Breast epithelium (tissue), 4 donors: Measurements from ENCODE around the gene BST1. TPM values are rescaled to one million over a fixed set of nuclear protein-coding genes. Genes with fewer than 3 reads are reported as not detected.

ENCODE experiments used
- DNase-seq, 2 donors: peaks; one replicate each; pipeline ENCODE4 v3.0.0-alpha.2; 2019; ENCODE audit warnings: low spot score in 2 of 2
- H3K27ac ChIP-seq, 2 donors: fragments of 200-600 bp; sonication (generic) in 1 of 2; one replicate each; pipeline ENCODE4 v1.5.1; 2016 to 2019; ENCODE audit warnings: mild to moderate bottlenecking in 1 of 2
- H3K27me3 ChIP-seq, 2 donors: fragments of 200-600 bp; sonication (generic) in 1 of 2; one replicate each; pipeline versions ENCODE4 v1.5.1 to v1.6.0; 2017 to 2019; ENCODE audit warnings: control low read depth in 1 of 2, mild to moderate bottlenecking in 1 of 2
- H3K36me3 ChIP-seq: fragments of 200-600 bp; one replicate; pipeline ENCODE4 v1.5.1; 2019
- H3K4me1 ChIP-seq, 2 donors: fragments of 200-600 bp; sonication (generic); one replicate each; pipeline ENCODE4 v1.5.1; 2016 to 2019; ENCODE audit warnings: control low read depth in 1 of 2
- H3K4me3 ChIP-seq, 3 donors: fragments of 200-600 bp; sonication (generic); 1 replicate in 2 of 3; 2 replicates in 1 of 3; pipeline ENCODE4 v1.5.1; 2016 to 2019; ENCODE audit warnings: mild to moderate bottlenecking in 3 of 3, moderate library complexity in 2 of 3
- H3K9me3 ChIP-seq, 2 donors: fragments of 200-600 bp; sonication (generic) in 1 of 2; one replicate each; pipeline ENCODE4 v1.5.1; 2016 to 2019; ENCODE audit warnings: control low read depth in 1 of 2
- POLR2A ChIP-seq: fragments of 450-650 bp; IDR thresholded peaks from one replicate; pipeline ENCODE4 v1.6.1; 2016; ENCODE audit warnings: antibody characterized with exemption, mild to moderate bottlenecking, moderate library complexity
- POLR2AphosphoS5 ChIP-seq, 3 donors: sonication (generic); formaldehyde crosslinking; IDR thresholded peaks; one replicate each; pipeline ENCODE4 v1.6.1; 2017; ENCODE audit warnings: antibody characterized with exemption in 3 of 3
- intact Hi-C: fragments of 100-400 bp; cut with DNase I; formaldehyde crosslinking; loops from one replicate; pipeline ENCODE4 v1.15.1; 2023; ENCODE audit warnings: low total_unique reads
- total RNA-seq, 3 donors: library from RNA; depleted of rRNA; stranded (reverse); fragments of >200 nt; gene quantifications; one replicate each; pipeline ENCODE4 v1.1.0, GENCODE V29; 2016
- TF ChIP-seq, protein P1 (sequence below), 3 donors: fragments of 450-650 bp; IDR thresholded peaks; one replicate each; pipeline ENCODE4 v1.5.1; 2016 to 2017; ENCODE audit warnings: antibody characterized with exemption in 3 of 3, mild to moderate bottlenecking in 3 of 3, moderate library complexity in 3 of 3

The BST1 gene
- total RNA-seq, 3 donors from 2014 or later = 6.4 to 16.6 (median 7.5) TPM

DNA sequence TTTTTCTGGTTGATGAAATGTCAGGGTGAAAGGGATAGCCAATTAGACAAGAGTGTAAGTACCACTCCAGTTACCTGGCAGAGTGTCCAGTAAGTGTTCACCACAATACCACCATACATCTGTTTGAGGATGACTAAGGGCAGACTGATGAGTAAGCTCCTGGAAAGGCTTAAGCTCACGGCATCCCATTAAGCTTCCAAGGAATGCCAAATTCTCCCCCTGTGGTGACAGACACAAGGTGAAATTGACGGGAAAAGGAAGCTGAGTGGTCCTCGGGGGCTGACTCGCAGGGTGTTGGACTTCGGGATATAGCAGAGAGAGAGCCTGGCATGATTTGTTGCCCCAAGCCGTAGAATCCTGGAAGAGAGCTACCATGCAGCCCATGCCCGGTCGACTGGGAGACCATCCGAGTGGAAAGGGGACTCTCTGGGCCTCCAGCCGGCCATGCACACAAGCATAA lies 7.6 kb upstream of the BST1 start:
- H3K9me3 ChIP-seq = no peaks in the 10 kb centered on the region
- no peaks in the 10 kb centered on the region for H3K27me3 ChIP-seq
- no peaks in the 10 kb centered on the region for H3K4me1 ChIP-seq
- no peaks in the 10 kb centered on the region for H3K36me3 ChIP-seq
- TF ChIP-seq POLR2A (no peak), POLR2AphosphoS5 (IDR thresholded peaks at IDR 0.05) (no peak)
- TF ChIP-seq, protein P1, sequence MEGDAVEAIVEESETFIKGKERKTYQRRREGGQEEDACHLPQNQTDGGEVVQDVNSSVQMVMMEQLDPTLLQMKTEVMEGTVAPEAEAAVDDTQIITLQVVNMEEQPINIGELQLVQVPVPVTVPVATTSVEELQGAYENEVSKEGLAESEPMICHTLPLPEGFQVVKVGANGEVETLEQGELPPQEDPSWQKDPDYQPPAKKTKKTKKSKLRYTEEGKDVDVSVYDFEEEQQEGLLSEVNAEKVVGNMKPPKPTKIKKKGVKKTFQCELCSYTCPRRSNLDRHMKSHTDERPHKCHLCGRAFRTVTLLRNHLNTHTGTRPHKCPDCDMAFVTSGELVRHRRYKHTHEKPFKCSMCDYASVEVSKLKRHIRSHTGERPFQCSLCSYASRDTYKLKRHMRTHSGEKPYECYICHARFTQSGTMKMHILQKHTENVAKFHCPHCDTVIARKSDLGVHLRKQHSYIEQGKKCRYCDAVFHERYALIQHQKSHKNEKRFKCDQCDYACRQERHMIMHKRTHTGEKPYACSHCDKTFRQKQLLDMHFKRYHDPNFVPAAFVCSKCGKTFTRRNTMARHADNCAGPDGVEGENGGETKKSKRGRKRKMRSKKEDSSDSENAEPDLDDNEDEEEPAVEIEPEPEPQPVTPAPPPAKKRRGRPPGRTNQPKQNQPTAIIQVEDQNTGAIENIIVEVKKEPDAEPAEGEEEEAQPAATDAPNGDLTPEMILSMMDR (IDR thresholded peaks at IDR 0.05) = no peak
- intact Hi-C loops = no loop called here
- DNase-seq = no peak
- H3K4me3 ChIP-seq = no peak overlapping the region
- H3K27ac ChIP-seq = no peak overlapping the region

DNA sequence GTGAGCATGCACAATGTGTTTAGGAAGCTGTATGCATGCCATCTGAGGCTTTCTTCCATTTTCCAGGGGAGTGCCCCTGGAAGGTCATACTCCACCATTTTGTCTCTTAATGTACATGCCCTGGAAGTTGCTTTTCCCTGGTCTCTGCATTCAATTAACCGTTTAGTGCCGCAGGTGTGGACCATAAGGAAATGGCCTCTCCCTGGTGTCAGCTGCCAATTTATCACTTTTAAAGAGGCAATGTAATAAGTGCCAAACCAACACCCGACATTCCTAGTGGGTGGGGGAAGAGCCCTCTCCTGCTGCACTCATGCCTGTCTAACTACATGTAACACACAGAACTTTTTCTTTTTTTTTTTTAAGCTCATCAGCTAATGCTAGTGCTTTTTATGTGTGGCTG lies 7.1 kb upstream of the BST1 start:
- Histone ChIP-seq H3K4me1 (no peaks in the 10 kb centered on the region), H3K9me3 (no peaks in the 10 kb centered on the region), H3K4me3 (no peak overlapping the region), H3K27ac (no peak overlapping the region), H3K36me3 (no peaks in the 10 kb centered on the region), H3K27me3 (no peaks in the 10 kb centered on the region)
- DNase-seq = no peak
- TF ChIP-seq POLR2AphosphoS5 (IDR thresholded peaks at IDR 0.05) (no peak), POLR2A (no peak)
- TF ChIP-seq, protein P1 (IDR thresholded peaks at IDR 0.05) = no peak
- intact Hi-C loops = no loop called here

DNA sequence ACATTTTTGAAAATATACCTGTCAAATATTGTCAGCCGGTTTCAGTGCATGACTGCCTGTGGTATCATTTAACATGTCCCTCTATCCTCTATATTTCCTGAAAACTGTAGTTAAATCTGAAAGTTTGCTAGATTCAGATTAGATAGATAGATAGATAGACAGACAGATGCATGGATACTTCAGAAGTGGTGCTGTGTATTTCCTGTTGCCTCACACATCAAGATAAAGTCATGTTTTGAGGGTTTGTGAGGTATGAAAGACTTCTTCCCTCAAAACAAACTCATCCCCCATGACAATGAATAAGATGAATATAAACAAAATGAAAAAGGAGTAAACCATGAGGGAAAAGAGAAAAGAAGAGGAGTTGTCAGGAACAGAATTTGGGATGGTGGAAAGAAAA lies 6.0 kb upstream of the BST1 start:
- DNase-seq = no peak
- no peak overlapping the region for H3K4me3 ChIP-seq
- no peak for TF ChIP-seq POLR2A
- TF ChIP-seq, protein P1 (IDR thresholded peaks at IDR 0.05) = no peak
- TF ChIP-seq POLR2AphosphoS5 (IDR thresholded peaks at IDR 0.05) = no peak
- no peaks in the 10 kb centered on the region for H3K9me3 ChIP-seq
- no peaks in the 10 kb centered on the region for H3K4me1 ChIP-seq
- H3K36me3 ChIP-seq = no peaks in the 10 kb centered on the region
- H3K27ac ChIP-seq = no peak overlapping the region
- intact Hi-C loops = no loop called here
- H3K27me3 ChIP-seq = no peaks in the 10 kb centered on the region

DNA sequence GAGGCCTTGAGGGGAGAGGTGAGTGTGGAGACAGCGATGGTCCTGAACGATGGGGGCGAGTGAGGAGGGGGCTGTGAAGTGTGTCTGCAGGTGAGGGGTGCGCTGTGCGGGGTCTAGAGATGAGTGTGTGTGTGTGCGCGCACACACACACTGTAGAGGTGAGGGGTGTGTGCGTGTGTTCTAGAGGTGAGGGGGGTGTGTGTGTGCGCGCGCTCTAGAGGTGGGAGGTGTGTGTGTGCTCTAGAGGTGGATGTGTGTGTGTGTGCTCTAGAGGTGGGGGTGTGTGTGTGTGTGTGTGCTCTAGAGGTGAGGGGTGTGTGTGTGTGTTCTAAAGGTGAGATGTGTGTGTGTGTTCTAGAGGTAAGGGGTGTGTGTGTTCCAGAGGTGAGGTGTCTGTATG lies 574 bp downstream of the BST1 start:
- TF ChIP-seq POLR2A = no peak
- no peak for TF ChIP-seq POLR2AphosphoS5 (IDR thresholded peaks at IDR 0.05)
- TF ChIP-seq, protein P1 (IDR thresholded peaks at IDR 0.05) = no peak
- H3K36me3 ChIP-seq = no peaks in the 10 kb centered on the region
- intact Hi-C loops = no loop called here
- no peaks in the 10 kb centered on the region for H3K27me3 ChIP-seq
- no peaks in the 10 kb centered on the region for H3K9me3 ChIP-seq
- DNase-seq = no peak
- H3K4me1 ChIP-seq = no peaks in the 10 kb centered on the region
- peak overlapping the region in 1 of 2 donors; percentile 72 for H3K27ac ChIP-seq
- H3K4me3 ChIP-seq = peak overlapping the region; percentile 49 to 81 (median 56)

DNA sequence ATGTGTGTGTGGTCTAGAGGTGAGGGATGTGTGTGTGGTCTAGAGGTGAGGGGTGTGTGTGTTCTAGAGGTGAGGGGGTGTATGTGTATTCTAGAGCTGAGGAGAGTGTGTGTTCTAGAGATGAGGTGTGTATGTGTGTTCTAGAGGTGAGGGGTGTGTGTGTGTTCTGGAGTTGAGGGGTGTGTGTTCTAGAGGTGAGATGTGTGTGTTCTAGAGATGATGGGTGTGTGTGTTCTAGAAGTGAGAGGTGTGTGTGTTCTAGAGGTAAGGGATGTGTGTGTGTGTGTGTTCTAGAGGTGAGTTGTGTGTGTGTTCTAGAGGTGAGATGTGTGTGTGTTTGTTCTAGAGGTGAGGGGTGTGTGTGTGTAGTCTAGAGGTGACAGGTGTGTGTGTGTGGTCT lies 1.3 kb downstream of the BST1 start:
- H3K27me3 ChIP-seq = no peaks in the 10 kb centered on the region
- no peak for TF ChIP-seq POLR2A
- TF ChIP-seq POLR2AphosphoS5 (IDR thresholded peaks at IDR 0.05) = no peak
- TF ChIP-seq, protein P1 (IDR thresholded peaks at IDR 0.05) = no peak
- no peak overlapping the region for H3K4me3 ChIP-seq
- no peaks in the 10 kb centered on the region for H3K9me3 ChIP-seq
- no peak for DNase-seq
- no peak overlapping the region for H3K27ac ChIP-seq
- H3K4me1 ChIP-seq = no peaks in the 10 kb centered on the region
- H3K36me3 ChIP-seq = no peaks in the 10 kb centered on the region
- intact Hi-C loops = no loop called here
